ENCODE results near the gene EPS8. TPM values are rescaled to one million over a fixed set of nuclear protein-coding genes. Genes with fewer than 3 reads are reported as not detected.
"Not testable (repeated sequence)": the region's sequence is repeated elsewhere in the genome, so short reads cannot be mapped to it uniquely, and the experiment has no call there.

Gene EPS8
- total RNA-seq, 4 donors from 2014 or later: 39.0 to 85.2 (median 57.7) TPM

DNA sequence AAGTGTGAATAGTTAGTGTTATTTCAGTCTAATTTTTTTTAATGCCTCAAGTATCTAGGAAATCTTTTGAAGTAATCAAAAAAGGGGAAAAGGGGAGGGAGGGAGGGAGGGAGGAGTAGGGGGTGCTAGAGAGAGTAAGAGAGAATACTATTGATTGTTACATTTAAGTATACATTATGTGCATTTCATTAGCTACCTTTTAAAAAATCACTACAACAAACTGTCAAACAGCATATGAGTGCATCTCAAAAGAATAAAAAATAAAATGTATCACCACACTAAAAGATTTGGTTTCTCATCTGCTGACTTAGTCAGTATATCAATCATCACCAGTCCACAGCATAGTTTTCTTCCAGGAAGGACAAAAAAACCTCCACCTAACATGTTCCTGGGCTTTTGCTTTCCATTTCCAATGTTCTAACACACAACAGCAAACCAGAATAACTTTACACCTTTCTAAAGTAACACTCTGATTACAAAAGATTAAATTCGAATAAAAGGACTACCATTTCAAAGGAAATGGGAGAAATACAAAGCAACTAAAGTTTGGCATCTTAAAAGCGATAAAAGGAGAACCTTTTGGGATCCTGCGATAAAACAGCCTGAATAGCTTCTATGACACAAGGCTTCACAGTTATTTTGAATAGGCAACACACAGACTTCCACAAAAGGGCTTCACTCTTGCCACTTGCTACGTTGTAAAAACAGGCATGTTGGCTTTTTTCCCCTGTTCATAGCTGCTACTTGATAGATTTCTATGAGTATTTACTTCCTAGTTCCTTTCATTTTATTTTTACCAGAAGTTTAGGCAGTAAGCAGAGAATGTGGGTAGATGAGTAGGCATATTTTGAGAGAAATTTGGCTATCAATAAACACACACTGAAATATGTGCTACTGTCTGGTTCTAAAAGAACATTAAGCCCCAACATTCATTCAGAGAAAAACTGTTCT is 160.9 kb downstream of the EPS8 start:
- peaks cover 0 to 22% of the 10 kb centered on the region in 2 donors for H3K36me3 ChIP-seq
- no peaks in the 10 kb centered on the region for H3K27me3 ChIP-seq
- 26 to 38% methylated on average over 4 of the region's 4 CpGs for WGBS, 2 donors (ENCODE audit: low coverage in 1 of 2)
- peak; percentile 31 for ATAC-seq
- no peaks in the 10 kb centered on the region for H3K9me3 ChIP-seq
- H3K27ac ChIP-seq: peak overlapping the region; percentile 79 to 88 (median 86)
- no peak overlapping the region for H3K4me3 ChIP-seq
- peaks cover 19 to 42% (median 23%) of the 10 kb centered on the region in 3 donors for H3K4me1 ChIP-seq
- no peak for TF ChIP-seq POLR2AphosphoS5 (IDR thresholded peaks at IDR 0.05)
- TF ChIP-seq EP300 (IDR thresholded peaks at IDR 0.05): no peak

GRCh38 chr12:15625075-15625474 is 164.1 kb downstream of the EPS8 start:
- WGBS, 2 donors (ENCODE audit: low coverage in 1 of 2): 95 to 100% methylated on average over 2 of the region's 2 CpGs
- Histone ChIP-seq H3K36me3 (peaks cover 0 to 31% of the 10 kb centered on the region in 2 donors), H3K4me1 (peaks cover 12 to 30% (median 17%) of the 10 kb centered on the region in 3 donors), H3K9me3 (no peaks in the 10 kb centered on the region), H3K4me3 (no peak overlapping the region), H3K27me3 (no peaks in the 10 kb centered on the region), H3K27ac (no peak overlapping the region)
- no peak for TF ChIP-seq EP300 (IDR thresholded peaks at IDR 0.05)
- TF ChIP-seq, protein P1, sequence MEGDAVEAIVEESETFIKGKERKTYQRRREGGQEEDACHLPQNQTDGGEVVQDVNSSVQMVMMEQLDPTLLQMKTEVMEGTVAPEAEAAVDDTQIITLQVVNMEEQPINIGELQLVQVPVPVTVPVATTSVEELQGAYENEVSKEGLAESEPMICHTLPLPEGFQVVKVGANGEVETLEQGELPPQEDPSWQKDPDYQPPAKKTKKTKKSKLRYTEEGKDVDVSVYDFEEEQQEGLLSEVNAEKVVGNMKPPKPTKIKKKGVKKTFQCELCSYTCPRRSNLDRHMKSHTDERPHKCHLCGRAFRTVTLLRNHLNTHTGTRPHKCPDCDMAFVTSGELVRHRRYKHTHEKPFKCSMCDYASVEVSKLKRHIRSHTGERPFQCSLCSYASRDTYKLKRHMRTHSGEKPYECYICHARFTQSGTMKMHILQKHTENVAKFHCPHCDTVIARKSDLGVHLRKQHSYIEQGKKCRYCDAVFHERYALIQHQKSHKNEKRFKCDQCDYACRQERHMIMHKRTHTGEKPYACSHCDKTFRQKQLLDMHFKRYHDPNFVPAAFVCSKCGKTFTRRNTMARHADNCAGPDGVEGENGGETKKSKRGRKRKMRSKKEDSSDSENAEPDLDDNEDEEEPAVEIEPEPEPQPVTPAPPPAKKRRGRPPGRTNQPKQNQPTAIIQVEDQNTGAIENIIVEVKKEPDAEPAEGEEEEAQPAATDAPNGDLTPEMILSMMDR (IDR thresholded peaks at IDR 0.05): no peak
- no peak for TF ChIP-seq POLR2A (IDR thresholded peaks at IDR 0.05)
- TF ChIP-seq POLR2AphosphoS5 (IDR thresholded peaks at IDR 0.05): no peak
- ATAC-seq: no peak

GRCh38 chr12:15620741-15621539 is 168.2 kb downstream of the EPS8 start:
- Histone ChIP-seq H3K27me3 (no peaks in the 10 kb centered on the region), H3K27ac (no peak overlapping the region), H3K36me3 (peaks cover 0 to 31% of the 10 kb centered on the region in 2 donors), H3K4me1 (no peaks in the 10 kb centered on the region), H3K9me3 (no peaks in the 10 kb centered on the region), H3K4me3 (no peak overlapping the region)
- TF ChIP-seq EP300 (IDR thresholded peaks at IDR 0.05): no peak
- 45 to 54% methylated on average over 4 of the region's 4 CpGs for WGBS, 2 donors (ENCODE audit: low coverage in 1 of 2)
- ATAC-seq: no peak

DNA sequence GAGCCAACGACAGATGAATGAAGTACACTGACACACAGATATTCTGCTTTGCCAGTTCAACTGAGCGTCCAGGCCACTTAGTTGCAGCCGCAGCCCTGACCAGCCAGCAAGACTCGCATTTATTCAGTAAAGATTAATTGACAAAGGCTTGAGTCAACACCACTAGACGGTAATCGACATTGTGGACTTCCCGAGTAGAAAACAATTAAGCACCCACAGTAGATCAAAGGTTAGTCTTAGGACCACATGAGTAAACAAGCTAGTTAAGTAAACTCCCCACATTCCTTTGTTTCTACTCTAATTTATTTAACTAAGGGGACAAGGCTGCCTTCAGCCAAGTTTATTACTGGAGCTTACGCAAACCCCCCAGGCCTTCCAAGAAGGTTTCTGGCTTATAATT is 172.7 kb downstream of the EPS8 start:
- H3K36me3 ChIP-seq, ATAC-seq, H3K4me1 ChIP-seq, H3K27ac ChIP-seq, H3K27me3 ChIP-seq, H3K9me3 ChIP-seq, H3K4me3 ChIP-seq: not testable (repeated sequence)
- WGBS, 2 donors (ENCODE audit: low coverage in 1 of 2): 98 to 100% methylated on average over 1 to 5 of the region's 8 CpGs

GRCh38 chr12:15613981-15614380 is 175.2 kb downstream of the EPS8 start:
- TF ChIP-seq EP300 (IDR thresholded peaks at IDR 0.05): no peak
- TF ChIP-seq, protein P1 (IDR thresholded peaks at IDR 0.05): no peak
- no peak for TF ChIP-seq POLR2AphosphoS5 (IDR thresholded peaks at IDR 0.05)
- no peak for TF ChIP-seq POLR2A (IDR thresholded peaks at IDR 0.05)
- WGBS, 2 donors (ENCODE audit: low coverage in 1 of 2): 38 to 46% methylated on average over 1 of the region's 1 CpG
- no peaks in the 10 kb centered on the region for H3K36me3 ChIP-seq
- H3K9me3 ChIP-seq: peaks cover 0 to 7% (median 0%) of the 10 kb centered on the region in 3 donors
- H3K27ac ChIP-seq: no peak overlapping the region
- H3K4me3 ChIP-seq: no peak overlapping the region
- no peaks in the 10 kb centered on the region for H3K27me3 ChIP-seq
- no peaks in the 10 kb centered on the region for H3K4me1 ChIP-seq
- no peak for ATAC-seq

DNA sequence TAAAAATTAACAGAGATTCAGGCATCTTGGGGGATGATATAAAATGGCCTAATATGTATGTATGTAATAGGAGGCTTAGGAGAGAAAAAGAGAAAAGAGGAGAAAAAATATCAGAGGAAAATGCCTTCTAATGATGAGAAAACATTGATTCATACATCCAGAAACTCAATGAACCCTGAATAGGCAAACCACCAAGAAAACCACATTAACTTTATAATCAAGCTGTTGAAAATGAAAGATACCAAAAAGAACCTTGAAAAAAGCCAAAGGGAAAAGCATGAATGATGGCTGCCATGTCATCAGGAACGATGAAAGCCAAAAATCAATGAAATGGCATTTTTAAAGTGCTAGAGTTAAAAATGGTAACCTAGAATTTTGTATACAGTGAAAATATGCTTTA is 180.2 kb downstream of the EPS8 start:
- H3K9me3 ChIP-seq: peaks cover 0 to 7% (median 0%) of the 10 kb centered on the region in 3 donors
- H3K4me1 ChIP-seq: no peaks in the 10 kb centered on the region
- H3K36me3 ChIP-seq: no peaks in the 10 kb centered on the region
- no peaks in the 10 kb centered on the region for H3K27me3 ChIP-seq
- no peak overlapping the region for H3K27ac ChIP-seq
- no peak for ATAC-seq
- no peak for TF ChIP-seq EP300 (IDR thresholded peaks at IDR 0.05)
- no peak for TF ChIP-seq POLR2A (IDR thresholded peaks at IDR 0.05)
- TF ChIP-seq, protein P1 (IDR thresholded peaks at IDR 0.05): no peak
- TF ChIP-seq POLR2AphosphoS5 (IDR thresholded peaks at IDR 0.05): no peak
- H3K4me3 ChIP-seq: no peak overlapping the region
- WGBS, 2 donors (ENCODE audit: low coverage in 1 of 2): 40 to 86% methylated on average over 1 of the region's 1 CpG

Measured in gastroesophageal sphincter (tissue), 4 donors.